Duodenal mucosa (tissue), 2 donors: ENCODE measurements around the gene CETN1.
A peak's percentile ranks its signal among the peaks of the same experiment; 100 is the strongest.

Experiments used
- H3K27ac ChIP-seq: one replicate; pipeline ENCODE4 v1.7.0; 2013; ENCODE audit warnings: low read depth, low read length
- H3K27me3 ChIP-seq, 2 donors: one replicate each; pipeline ENCODE4 v1.7.0; 2013; ENCODE audit warnings: low read length in 2 of 2, control low read depth in 1 of 2; ENCODE audit not compliant: insufficient read depth in 2 of 2, control insufficient read depth in 1 of 2
- H3K36me3 ChIP-seq, 2 donors: one replicate each; pipeline ENCODE4 v1.7.0; 2013; ENCODE audit warnings: low read length in 2 of 2, control low read depth in 1 of 2; ENCODE audit not compliant: insufficient read depth in 2 of 2, control insufficient read depth in 1 of 2
- H3K4me1 ChIP-seq, 2 donors: one replicate each; pipeline ENCODE4 v1.7.0; 2013; ENCODE audit warnings: low read length in 2 of 2, control low read depth in 1 of 2; ENCODE audit not compliant: insufficient read depth in 2 of 2, control insufficient read depth in 1 of 2
- H3K4me3 ChIP-seq, 2 donors: one replicate each; pipeline ENCODE4 v1.7.0; 2013; ENCODE audit warnings: low read length in 2 of 2, low read depth in 1 of 2
- H3K9ac ChIP-seq, 2 donors: one replicate each; pipeline ENCODE4 v1.7.0; 2013; ENCODE audit warnings: low read length in 2 of 2, low read depth in 1 of 2
- H3K9me3 ChIP-seq, 2 donors: one replicate each; pipeline ENCODE4 v1.7.0; 2013; ENCODE audit warnings: low read length in 2 of 2, control low read depth in 1 of 2; ENCODE audit not compliant: control insufficient read depth in 1 of 2

Gene CETN1

DNA sequence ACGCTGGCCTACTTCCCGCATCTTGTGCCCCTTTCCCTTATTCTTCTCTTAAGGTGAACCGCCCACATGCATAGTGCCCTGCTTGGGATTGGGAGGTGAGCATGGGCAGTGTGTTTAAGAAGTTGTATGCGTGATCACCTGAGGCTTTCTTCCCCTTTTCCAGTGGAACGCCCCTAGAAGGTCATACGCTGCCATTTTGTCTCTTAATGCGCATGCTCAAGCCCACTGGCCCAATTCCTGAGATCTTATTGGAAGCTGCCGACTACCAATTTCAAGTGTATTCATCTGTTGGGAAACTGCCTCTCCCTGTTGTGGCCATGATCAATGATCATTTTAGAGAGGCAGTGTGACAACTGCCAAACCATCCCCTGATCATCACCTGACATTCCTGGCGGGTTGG lies 3.3 kb upstream of the CETN1 start:
- no peaks in the 10 kb centered on the region for H3K36me3 ChIP-seq
- no peaks in the 10 kb centered on the region for H3K9me3 ChIP-seq
- H3K9ac ChIP-seq = no peak overlapping the region
- no peaks in the 10 kb centered on the region for H3K27me3 ChIP-seq
- no peak overlapping the region for H3K27ac ChIP-seq
- H3K4me1 ChIP-seq = no peaks in the 10 kb centered on the region
- H3K4me3 ChIP-seq = no peak overlapping the region

DNA sequence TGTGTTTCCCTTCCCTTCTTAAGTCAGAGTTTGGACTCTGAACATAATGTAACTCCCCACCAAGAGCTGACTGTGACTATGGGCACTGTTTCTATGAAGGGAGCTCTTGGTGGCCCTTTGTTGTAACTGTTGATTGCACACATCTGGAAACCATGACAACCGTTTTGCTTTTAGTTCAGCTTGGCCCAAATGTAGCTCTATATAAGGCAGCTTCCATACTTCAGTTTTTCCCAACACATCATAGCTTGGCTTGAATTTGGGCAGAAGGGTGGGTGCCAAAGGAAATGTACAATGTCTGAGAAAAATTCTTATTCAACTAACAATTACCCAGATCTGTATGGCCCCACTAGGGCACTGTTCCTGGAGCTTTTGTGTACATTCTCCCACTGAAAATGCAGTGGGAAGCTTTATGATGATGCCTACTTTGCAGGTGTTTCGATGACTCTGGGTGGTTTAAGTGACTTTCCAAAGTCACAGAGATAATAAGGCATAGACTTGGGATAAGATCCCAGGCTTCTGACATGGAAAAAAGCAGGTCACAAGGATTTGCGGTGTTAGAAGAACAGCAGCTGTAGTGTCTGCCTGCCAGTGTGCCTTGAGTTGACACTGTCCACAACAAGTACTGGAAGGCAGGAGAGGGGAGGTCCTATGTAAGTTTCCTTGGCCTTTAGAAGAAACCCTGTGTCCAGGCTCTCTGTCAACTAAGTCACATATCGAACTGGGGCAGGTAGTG lies 2.4 kb upstream of the CETN1 start:
- H3K4me1 ChIP-seq = no peaks in the 10 kb centered on the region
- H3K36me3 ChIP-seq = no peaks in the 10 kb centered on the region
- H3K27ac ChIP-seq = no peak overlapping the region
- H3K9me3 ChIP-seq = no peaks in the 10 kb centered on the region
- H3K27me3 ChIP-seq = no peaks in the 10 kb centered on the region
- no peak overlapping the region for H3K9ac ChIP-seq
- no peak overlapping the region for H3K4me3 ChIP-seq

DNA sequence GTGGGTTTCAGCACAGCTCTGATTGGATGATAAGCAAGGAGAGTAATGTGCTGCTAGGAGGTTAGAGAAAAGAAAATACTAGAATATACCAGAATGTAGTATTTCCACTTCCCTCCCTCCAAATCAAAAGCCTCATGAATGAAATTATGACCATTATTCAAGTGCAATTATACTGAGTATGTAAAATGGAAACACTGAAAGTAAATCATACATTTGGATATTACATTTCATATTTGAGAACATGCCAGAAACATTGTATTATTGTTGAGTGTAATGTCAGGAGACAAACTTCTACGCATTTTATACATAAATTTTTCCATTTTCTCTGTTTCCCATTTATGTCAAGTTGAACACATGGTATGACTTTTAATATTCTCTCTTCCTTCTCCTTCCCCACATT lies 942 bp upstream of the CETN1 start:
- Histone ChIP-seq H3K4me3 (no peak overlapping the region), H3K9ac (no peak overlapping the region), H3K27me3 (no peaks in the 10 kb centered on the region), H3K36me3 (no peaks in the 10 kb centered on the region), H3K4me1 (no peaks in the 10 kb centered on the region), H3K9me3 (no peaks in the 10 kb centered on the region), H3K27ac (no peak overlapping the region)

DNA sequence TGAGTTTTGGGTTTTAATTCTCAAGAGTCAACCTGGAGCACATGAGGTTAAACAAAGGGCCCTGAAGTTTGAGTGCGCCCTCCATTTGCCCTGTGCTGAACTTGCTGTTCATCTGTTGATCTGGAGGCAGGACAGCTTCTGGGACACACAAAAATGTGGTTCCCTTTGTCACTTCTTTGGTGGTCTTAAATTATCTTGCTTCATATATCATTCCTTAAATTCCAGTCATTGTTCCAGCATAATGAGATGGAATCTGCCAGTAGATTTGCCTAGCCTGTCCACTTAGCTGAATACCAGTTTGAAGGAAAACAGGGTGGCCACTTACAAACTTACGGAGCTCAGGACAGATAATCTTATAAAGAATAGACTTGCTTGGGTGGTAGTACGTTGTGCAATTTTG lies 916 bp downstream of the CETN1 start:
- Histone ChIP-seq H3K27me3 (no peaks in the 10 kb centered on the region), H3K4me3 (no peak overlapping the region), H3K36me3 (no peaks in the 10 kb centered on the region), H3K9ac (no peak overlapping the region), H3K4me1 (no peaks in the 10 kb centered on the region), H3K27ac (no peak overlapping the region), H3K9me3 (no peaks in the 10 kb centered on the region)

DNA sequence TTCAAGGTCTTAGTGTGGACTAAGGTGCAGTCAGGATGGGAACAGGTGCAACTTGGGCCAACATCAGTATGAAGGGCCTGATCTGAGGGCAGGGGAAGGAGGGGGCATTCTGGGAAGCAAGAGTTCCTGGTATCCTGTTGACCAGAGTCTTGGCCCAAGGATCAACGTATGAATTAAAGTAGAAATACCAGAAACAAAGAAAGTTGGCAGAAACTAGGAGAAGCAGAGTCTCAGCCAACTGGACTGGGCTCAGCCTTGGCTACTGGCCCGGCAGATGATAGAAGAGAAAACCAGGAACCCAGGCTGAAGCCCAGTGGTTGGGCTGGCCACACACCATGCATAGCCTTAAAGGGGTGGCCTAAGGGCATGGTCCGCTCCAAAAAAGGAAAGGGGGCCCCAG lies 2.3 kb downstream of the CETN1 start:
- no peaks in the 10 kb centered on the region for H3K9me3 ChIP-seq
- H3K27me3 ChIP-seq = no peaks in the 10 kb centered on the region
- H3K27ac ChIP-seq = no peak overlapping the region
- H3K4me1 ChIP-seq = no peaks in the 10 kb centered on the region
- H3K4me3 ChIP-seq = no peak overlapping the region
- no peaks in the 10 kb centered on the region for H3K36me3 ChIP-seq
- no peak overlapping the region for H3K9ac ChIP-seq

DNA sequence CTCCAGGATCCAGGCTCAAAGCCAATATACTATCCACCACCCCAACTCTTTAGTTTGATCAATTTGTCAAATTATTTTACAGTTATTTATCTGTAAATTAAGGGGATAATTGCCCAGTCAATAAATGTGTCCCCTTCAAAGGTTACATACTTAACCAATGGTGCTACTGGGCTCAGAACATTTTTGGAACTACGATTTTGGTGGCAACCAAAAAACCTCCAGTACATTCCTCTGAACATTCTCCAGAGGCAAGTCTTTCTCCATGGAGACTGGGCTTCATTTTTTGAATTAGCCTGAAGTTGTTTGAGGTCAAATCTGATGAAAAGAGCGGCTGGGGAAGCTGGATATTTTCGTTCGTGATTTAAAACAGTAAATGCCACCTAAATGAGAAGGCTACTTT lies 14.9 kb downstream of the CETN1 start:
- H3K4me1 ChIP-seq = peaks cover 0 to 4% of the 10 kb centered on the region in 2 donors
- H3K9ac ChIP-seq = no peak overlapping the region
- no peak overlapping the region for H3K4me3 ChIP-seq
- no peaks in the 10 kb centered on the region for H3K36me3 ChIP-seq
- no peaks in the 10 kb centered on the region for H3K9me3 ChIP-seq
- H3K27ac ChIP-seq = no peak overlapping the region
- H3K27me3 ChIP-seq = peaks cover 4% of the 10 kb centered on the region in 2 donors

DNA sequence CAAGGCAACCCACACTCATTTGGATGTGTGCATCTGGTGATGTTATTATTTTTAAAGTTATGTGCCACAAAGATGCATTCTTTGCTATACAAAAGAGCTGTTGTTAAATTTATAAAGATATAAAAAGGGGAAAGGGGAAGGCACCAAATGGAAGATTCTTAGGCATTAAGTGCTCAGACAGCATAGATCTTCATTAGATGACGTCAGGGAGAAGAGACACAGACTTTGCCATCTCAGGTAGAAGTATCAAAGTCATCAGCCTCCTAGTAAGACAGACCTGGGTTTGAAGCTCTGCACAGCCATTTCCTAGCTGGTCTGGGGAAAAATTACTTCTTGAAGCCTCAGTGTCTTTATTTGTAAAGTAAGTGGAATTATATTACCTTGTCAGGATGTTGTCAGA lies 15.4 kb downstream of the CETN1 start:
- Histone ChIP-seq H3K27me3 (peaks cover 4% of the 10 kb centered on the region in 2 donors), H3K4me1 (peaks cover 0 to 4% of the 10 kb centered on the region in 2 donors), H3K9me3 (no peaks in the 10 kb centered on the region), H3K36me3 (no peaks in the 10 kb centered on the region), H3K27ac (no peak overlapping the region), H3K4me3 (no peak overlapping the region), H3K9ac (no peak overlapping the region)

DNA sequence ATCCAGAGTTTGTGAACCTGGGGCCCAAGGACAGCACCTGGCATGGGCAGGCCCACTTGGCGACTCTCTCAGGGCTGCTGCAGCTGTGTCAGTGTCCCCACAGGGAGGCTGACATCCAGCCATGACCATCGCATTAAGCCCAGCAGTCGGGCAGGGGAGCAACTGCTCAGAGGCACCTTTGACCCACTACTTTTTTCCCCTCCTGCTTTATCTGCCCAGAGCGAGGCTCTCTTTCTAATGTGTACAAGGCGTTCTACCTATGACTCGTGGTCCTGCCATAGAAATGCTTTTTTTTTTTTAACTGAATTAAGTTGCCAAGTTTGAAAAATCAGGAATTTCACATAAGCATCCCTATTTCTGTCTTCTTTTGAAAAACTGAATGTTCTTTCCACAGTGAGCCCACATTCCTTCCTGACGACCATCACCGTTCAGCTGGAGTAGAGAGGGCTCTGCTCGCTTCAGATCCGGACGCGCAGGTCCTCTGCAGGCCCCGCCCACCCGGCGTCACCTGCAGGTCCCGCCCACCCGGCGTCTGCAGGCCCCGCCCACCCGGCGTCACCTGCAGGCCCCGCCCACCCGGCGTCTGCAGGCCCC lies 16.2 kb downstream of the CETN1 start:
- Histone ChIP-seq H3K27me3 (peaks cover 4% of the 10 kb centered on the region in 2 donors), H3K9ac (no peak overlapping the region), H3K4me3 (peak overlapping the region; percentile 28 to 57), H3K27ac (no peak overlapping the region), H3K4me1 (peaks cover 0 to 4% of the 10 kb centered on the region in 2 donors), H3K9me3 (no peaks in the 10 kb centered on the region), H3K36me3 (no peaks in the 10 kb centered on the region)

DNA sequence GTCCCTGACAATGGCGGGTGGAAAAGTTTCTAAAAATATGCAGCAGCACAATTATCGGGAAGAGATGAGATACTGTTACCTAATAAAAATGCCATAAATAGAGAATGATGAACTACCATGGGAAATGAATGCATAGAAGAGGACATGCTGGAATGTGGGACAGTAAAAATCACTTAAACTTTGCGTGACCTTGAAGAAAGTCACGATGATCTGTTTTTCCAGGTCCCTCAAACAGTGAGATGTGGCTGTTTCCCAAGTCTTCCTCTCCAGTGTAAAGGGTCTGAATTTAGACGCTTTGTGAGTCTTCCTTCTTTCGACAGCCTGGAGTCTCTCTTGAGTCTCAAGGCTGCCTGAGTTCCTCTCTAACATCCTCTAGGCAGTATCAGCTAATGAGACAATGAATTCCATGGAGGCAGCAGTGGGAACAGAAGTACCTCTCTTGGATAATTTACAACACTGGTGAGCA lies 18.0 kb downstream of the CETN1 start:
- Histone ChIP-seq H3K9ac (no peak overlapping the region), H3K9me3 (no peaks in the 10 kb centered on the region), H3K27ac (no peak overlapping the region), H3K36me3 (no peaks in the 10 kb centered on the region), H3K27me3 (peaks cover 4% of the 10 kb centered on the region in 2 donors), H3K4me1 (peaks cover 0 to 4% of the 10 kb centered on the region in 2 donors), H3K4me3 (no peak overlapping the region)

DNA sequence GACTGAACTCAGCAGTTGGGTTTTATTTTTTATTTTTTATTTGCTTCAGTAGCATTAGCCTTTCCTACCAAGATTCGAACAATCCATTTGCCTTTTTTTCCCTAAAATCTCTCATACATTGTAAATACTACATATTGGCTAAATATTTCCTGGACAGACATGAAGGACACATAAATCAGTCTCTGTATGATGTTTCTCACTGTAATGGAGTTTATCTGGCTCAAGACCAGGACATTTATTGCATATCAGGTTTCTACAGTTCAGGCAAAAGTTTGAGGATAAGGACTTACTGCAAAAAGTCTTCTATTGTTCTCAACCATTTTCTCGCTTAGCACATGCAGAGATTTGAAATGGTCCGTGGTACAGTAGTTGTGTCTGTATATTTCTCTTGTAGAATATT lies 19.9 kb downstream of the CETN1 start:
- no peak overlapping the region for H3K27ac ChIP-seq
- no peaks in the 10 kb centered on the region for H3K36me3 ChIP-seq
- H3K9me3 ChIP-seq = no peaks in the 10 kb centered on the region
- H3K4me1 ChIP-seq = peaks cover 0 to 4% of the 10 kb centered on the region in 2 donors
- H3K4me3 ChIP-seq = no peak overlapping the region
- H3K9ac ChIP-seq = no peak overlapping the region
- H3K27me3 ChIP-seq = peaks cover 0 to 4% of the 10 kb centered on the region in 2 donors
